B cell (primary cell): ENCODE data around the gene DCN. TPM values are rescaled to one million over a fixed set of nuclear protein-coding genes. Genes with fewer than 3 reads are reported as not detected.

Source experiments
- ATAC-seq: fragments of 200-7000 bp; cut with Tn5 transposase; one replicate; pipeline ENCODE4 v1.10.0; 2021; ENCODE audit warnings: low read depth, mild to moderate bottlenecking, moderate number of reproducible peaks, moderate library complexity
- CTCF ChIA-PET: fragments of 350-600 bp; sonication (Branson Sonifier 250); formaldehyde crosslinking; loops from one replicate; lab custom pipeline; 2021; ENCODE audit warnings: antibody characterized with exemption, inconsistent platforms; lab: Charles Lee
- POLR2A ChIA-PET: fragments of 350-600 bp; sonication (Branson Sonifier 250); formaldehyde crosslinking; loops from one replicate; lab custom pipeline; 2021; ENCODE audit warnings: antibody characterized with exemption; lab: Charles Lee
- DNase-seq: peaks from one replicate; pipeline ENCODE4 v3.0.0; 2013
- H2AFZ ChIP-seq: 2 replicates; pipeline ENCODE4 v1.6.1; 2012; ENCODE audit warnings: mild to moderate bottlenecking, low read depth, low read length; ENCODE audit not compliant: insufficient read depth, poor library complexity, severe bottlenecking
- H3K27ac ChIP-seq, 2 donors: 1 replicate in 1 of 2; 2 replicates in 1 of 2; pipeline ENCODE4 v1.5.1; 2012 to 2013; ENCODE audit warnings: low read length in 2 of 2, mild to moderate bottlenecking in 2 of 2, moderate library complexity in 1 of 2
- H3K27me3 ChIP-seq, 4 experiments: fragments of 200-600 bp in 1 of 4; sonication (generic) in 1 of 4; replicated peaks in 1 of 4; 1 replicate in 2 of 4; 2 replicates in 2 of 4; pipeline versions ENCODE4 v1.6.1 to v1.7.0; 2013 to 2016; ENCODE audit warnings: low read length in 3 of 4, mild to moderate bottlenecking in 2 of 4, mixed read lengths in 1 of 4, moderate library complexity in 1 of 4; ENCODE audit not compliant: insufficient read depth in 4 of 4, control insufficient read depth in 3 of 4; ENCODE audit errors: control extremely low read depth in 1 of 4
- H3K36me3 ChIP-seq, 2 experiments: replicated peaks in 1 of 2; 1 replicate in 1 of 2; 2 replicates in 1 of 2; pipeline versions ENCODE4 v1.6.1 to v1.7.1; 2013; ENCODE audit warnings: low read length in 1 of 2; ENCODE audit not compliant: insufficient read depth in 2 of 2, control insufficient read depth in 1 of 2; ENCODE audit errors: control extremely low read depth in 1 of 2, extremely low read depth in 1 of 2
- H3K4me1 ChIP-seq, 2 donors: fragments of 200-600 bp in 1 of 2; sonication (generic) in 1 of 2; 1 replicate in 1 of 2; 2 replicates in 1 of 2; pipeline versions ENCODE4 v1.5.1 to v1.6.1; 2013 to 2017; ENCODE audit warnings: low read length in 2 of 2; ENCODE audit not compliant: control insufficient read depth in 2 of 2, insufficient read depth in 2 of 2
- H3K4me2 ChIP-seq: replicated peaks from 2 replicates; pipeline ENCODE3; 2012; ENCODE audit warnings: mild to moderate bottlenecking, low read depth, low read length; ENCODE audit not compliant: poor library complexity, severe bottlenecking
- H3K4me3 ChIP-seq, 5 experiments: fragments of 200-600 bp in 1 of 5; sonication (generic) in 1 of 5; 1 replicate in 3 of 5; 2 replicates in 2 of 5; pipeline versions ENCODE4 v1.5.1 to v1.7.0; 2011 to 2016; ENCODE audit warnings: low read length in 4 of 5, mild to moderate bottlenecking in 4 of 5, low read depth in 2 of 5, control low read depth in 1 of 5, moderate library complexity in 1 of 5; ENCODE audit not compliant: insufficient read depth in 1 of 5; ENCODE audit errors: control extremely low read depth in 1 of 5, extremely low read depth in 1 of 5
- H3K79me2 ChIP-seq: fragments of 200-600 bp; sonication (generic); one replicate; pipeline ENCODE4 v1.6.0; 2016; ENCODE audit warnings: low read length; ENCODE audit not compliant: control insufficient read depth, insufficient read depth
- H3K9ac ChIP-seq: fragments of 200-600 bp; sonication (generic); 2 replicates; pipeline ENCODE4 v1.6.1; 2017; ENCODE audit warnings: mild to moderate bottlenecking, low read length, moderate library complexity
- H3K9me3 ChIP-seq, 3 donors: one replicate each; pipeline versions ENCODE4 v1.6.1 to v1.7.1; 2013; ENCODE audit warnings: low read length in 2 of 3; ENCODE audit not compliant: control insufficient read depth in 2 of 3, insufficient read depth in 1 of 3; ENCODE audit errors: control extremely low read depth in 1 of 3
- H4K20me1 ChIP-seq: 2 replicates; pipeline ENCODE4 v1.6.0; 2012; ENCODE audit warnings: mild to moderate bottlenecking, low read length; ENCODE audit not compliant: insufficient read depth, control insufficient read depth, poor library complexity, severe bottlenecking
- H3K27ac Mint-ChIP-seq: one replicate; pipeline ENCODE4 v1.8.0; 2021; ENCODE audit warnings: mixed read lengths
- H3K27me3 Mint-ChIP-seq: one replicate; pipeline ENCODE4 v1.8.0; 2021; ENCODE audit warnings: mixed read lengths
- H3K4me1 Mint-ChIP-seq: one replicate; pipeline ENCODE4 v1.8.0; 2021; ENCODE audit warnings: mixed read lengths
- H3K4me3 Mint-ChIP-seq: one replicate; pipeline ENCODE4 v1.8.0; 2021; ENCODE audit warnings: mixed read lengths
- H3K9me3 Mint-ChIP-seq: one replicate; pipeline ENCODE4 v1.8.0; 2022; ENCODE audit warnings: mixed read lengths; ENCODE audit not compliant: insufficient read depth
- CTCF ChIP-seq: fragments of 200-600 bp; IDR thresholded peaks from one replicate; pipeline ENCODE4 v1.8.0; 2022; ENCODE audit warnings: antibody characterized with exemption, mild to moderate bottlenecking
- EZH2 ChIP-seq: IDR thresholded peaks from 2 replicates; pipeline ENCODE4 v1.6.1; 2012; ENCODE audit warnings: borderline replicate concordance, low read depth, mild to moderate bottlenecking, moderate library complexity, low read length; ENCODE audit not compliant: insufficient read depth, poor library complexity, severe bottlenecking
- WGBS: methylation state at CpG from one replicate; pipeline ENCODE4 v1.1.5; 2013; ENCODE audit warnings: missing lambda C conversion rate; ENCODE audit not compliant: insufficient coverage; 5-methylcytosine and 5-hydroxymethylcytosine counted together
- intact Hi-C: fragments of 100-400 bp; cut with micrococcal nuclease; formaldehyde crosslinking; loops from one replicate; pipeline ENCODE4 v1.10.0; 2022
- polyA plus RNA-seq: library from polyadenylated mRNA; depleted of rRNA; stranded (reverse); fragments of >200 nt; gene quantifications from 2 replicates; pipeline ENCODE4 v1.2.3, GENCODE V29; 2012
- total RNA-seq, 2 donors: library from RNA; stranded (reverse); fragments of 120-200 nt in 1 of 2; gene quantifications; 1 replicate in 1 of 2; 2 replicates in 1 of 2; pipeline versions ENCODE4 v1.2.3 to v1.2.4, GENCODE V29; 2013 to 2022

The DCN gene
- total and polyA plus RNA-seq, 2 donors (not counting 1 experiment from before 2014, with no cell fraction given), result not detected

GRCh38 chr12:91203610-91204009 is 21.0 kb upstream of the DCN start:
- no peak overlapping the region for H3K9ac ChIP-seq
- H2AFZ ChIP-seq, result no peak overlapping the region
- H3K9me3 ChIP-seq, result no peaks in the 10 kb centered on the region
- H3K79me2 ChIP-seq, result no peaks in the 10 kb centered on the region
- no peak overlapping the region for H3K4me2 ChIP-seq
- ChIA-PET CTCF (no interaction called here), POLR2A (no interaction called here)
- DNase-seq, result no peak
- H3K36me3 ChIP-seq, result no peaks in the 10 kb centered on the region
- WGBS, result no CpG with 5 or more reads among the region's 3 CpGs
- no peak for ATAC-seq
- TF ChIP-seq EZH2 (no peak), CTCF (no peak)
- H4K20me1 ChIP-seq, result no peaks in the 10 kb centered on the region
- Mint-ChIP-seq H3K9me3 (no peaks in the 10 kb centered on the region), H3K4me3 (no peak overlapping the region), H3K4me1 (no peaks in the 10 kb centered on the region), H3K27me3 (no peaks in the 10 kb centered on the region), H3K27ac (no peak overlapping the region)
- intact Hi-C loops, result no loop called here
- no peaks in the 10 kb centered on the region for H3K27me3 ChIP-seq
- no peaks in the 10 kb centered on the region for H3K4me1 ChIP-seq
- H3K4me3 ChIP-seq, result no peak overlapping the region
- no peak overlapping the region for H3K27ac ChIP-seq

GRCh38 chr12:91202390-91202789 is 19.8 kb upstream of the DCN start:
- Histone ChIP-seq H3K36me3 (no peaks in the 10 kb centered on the region), H4K20me1 (no peaks in the 10 kb centered on the region), H3K4me3 (no peak overlapping the region), H2AFZ (no peak overlapping the region), H3K27ac (no peak overlapping the region), H3K9ac (no peak overlapping the region), H3K27me3 (no peaks in the 10 kb centered on the region), H3K79me2 (no peaks in the 10 kb centered on the region), H3K4me1 (no peaks in the 10 kb centered on the region), H3K9me3 (no peaks in the 10 kb centered on the region), H3K4me2 (no peak overlapping the region)
- intact Hi-C loops, result no loop called here
- ATAC-seq, result no peak
- Mint-ChIP-seq H3K4me1 (no peaks in the 10 kb centered on the region), H3K27ac (no peak overlapping the region), H3K27me3 (no peaks in the 10 kb centered on the region), H3K4me3 (no peak overlapping the region), H3K9me3 (no peaks in the 10 kb centered on the region)
- ChIA-PET CTCF (no interaction called here), POLR2A (no interaction called here)
- no peak for TF ChIP-seq EZH2
- TF ChIP-seq CTCF, result no peak
- no CpG with 5 or more reads among the region's 1 CpG for WGBS
- DNase-seq, result no peak
